Mammary epithelial cell (primary cell): ENCODE data around the gene SHD.

Experiments used
- EZH2 ChIP-seq: IDR thresholded peaks from 2 replicates; pipeline ENCODE4 v1.6.1; 2012; ENCODE audit warnings: low read length, inconsistent platforms, borderline replicate concordance
- TF ChIP-seq, protein P1 (sequence below), 2 donors: IDR thresholded peaks in 1 of 2; conservative IDR thresholded peaks in 1 of 2; 2 replicates each; pipeline ENCODE4 v1.5.1; 2011 to 2012; ENCODE audit warnings: inconsistent platforms in 2 of 2, low read length in 2 of 2, mild to moderate bottlenecking in 2 of 2, control low read depth in 1 of 2, low read depth in 1 of 2; ENCODE audit not compliant: insufficient read depth in 1 of 2; ENCODE audit errors: extremely low read depth in 1 of 2

DNA sequence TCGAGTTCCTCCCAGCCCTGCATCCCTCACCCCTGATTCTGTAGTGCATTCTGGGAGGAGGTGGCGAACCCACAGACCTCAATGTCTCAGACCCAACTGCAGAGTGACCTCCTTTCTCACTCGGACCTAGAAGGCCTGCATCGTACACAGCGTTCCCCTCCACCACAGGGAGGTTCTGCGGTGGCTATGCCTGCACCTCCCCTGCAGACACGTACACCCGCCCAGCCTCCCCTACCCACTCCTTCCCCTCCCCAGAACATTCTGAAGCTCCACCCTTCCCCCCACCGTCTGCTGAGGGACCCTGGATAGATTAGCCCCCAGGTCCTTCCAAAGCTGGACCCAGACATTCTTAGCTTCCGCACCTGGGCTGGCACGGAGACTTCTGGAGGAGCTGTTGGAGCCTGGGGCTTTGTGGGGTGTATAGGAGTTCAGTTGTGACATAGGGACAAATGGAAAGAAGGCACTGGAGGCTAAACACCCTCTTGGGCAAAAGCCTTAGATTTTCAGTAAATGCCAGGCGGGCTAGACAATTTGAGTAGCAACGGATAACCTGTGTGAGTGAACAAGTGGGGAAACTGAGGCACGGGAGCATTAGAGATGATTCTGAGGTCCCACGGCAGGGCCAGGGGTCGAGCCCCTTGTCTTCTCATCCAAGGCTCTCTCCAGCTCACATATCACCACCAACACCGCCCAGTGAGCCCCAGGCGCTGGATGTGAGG is 24.9 kb downstream of the SHD start:
- TF ChIP-seq, protein P1, sequence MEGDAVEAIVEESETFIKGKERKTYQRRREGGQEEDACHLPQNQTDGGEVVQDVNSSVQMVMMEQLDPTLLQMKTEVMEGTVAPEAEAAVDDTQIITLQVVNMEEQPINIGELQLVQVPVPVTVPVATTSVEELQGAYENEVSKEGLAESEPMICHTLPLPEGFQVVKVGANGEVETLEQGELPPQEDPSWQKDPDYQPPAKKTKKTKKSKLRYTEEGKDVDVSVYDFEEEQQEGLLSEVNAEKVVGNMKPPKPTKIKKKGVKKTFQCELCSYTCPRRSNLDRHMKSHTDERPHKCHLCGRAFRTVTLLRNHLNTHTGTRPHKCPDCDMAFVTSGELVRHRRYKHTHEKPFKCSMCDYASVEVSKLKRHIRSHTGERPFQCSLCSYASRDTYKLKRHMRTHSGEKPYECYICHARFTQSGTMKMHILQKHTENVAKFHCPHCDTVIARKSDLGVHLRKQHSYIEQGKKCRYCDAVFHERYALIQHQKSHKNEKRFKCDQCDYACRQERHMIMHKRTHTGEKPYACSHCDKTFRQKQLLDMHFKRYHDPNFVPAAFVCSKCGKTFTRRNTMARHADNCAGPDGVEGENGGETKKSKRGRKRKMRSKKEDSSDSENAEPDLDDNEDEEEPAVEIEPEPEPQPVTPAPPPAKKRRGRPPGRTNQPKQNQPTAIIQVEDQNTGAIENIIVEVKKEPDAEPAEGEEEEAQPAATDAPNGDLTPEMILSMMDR (conservative IDR thresholded peaks at IDR 0.05 in 1 of 2, IDR thresholded peaks at IDR 0.05 in 1 of 2; ENCODE audit: extremely low read depth in 1 of 2, insufficient read depth in 1 of 2, low read depth in 1 of 2, low read length in 2 of 2), result no peak
- TF ChIP-seq EZH2, result no peak
